Umbilical cord (tissue), 2 donors: Measurements from ENCODE around the gene MLC1. TPM values are rescaled to one million over a fixed set of nuclear protein-coding genes. Genes with fewer than 3 reads are reported as not detected.

Experiments
- DNase-seq: peaks from one replicate; pipeline ENCODE4 v3.0.0-alpha.2; 2015; ENCODE audit warnings: low spot score
- total RNA-seq: library from RNA; depleted of rRNA; stranded (reverse); fragments of >200 nt; gene quantifications from one replicate; pipeline ENCODE4 v1.2.3, GENCODE V29; 2014; ENCODE audit warnings: low replicate concordance; ENCODE audit not compliant: insufficient read depth

Gene MLC1
- total RNA-seq, 1 donor from 2014 or later: 0.24 TPM

- no peak for DNase-seq
Measured at GRCh38 chr22:50039669-50040443, 45.4 kb downstream of the MLC1 start.

- no peak for DNase-seq
Measured at GRCh38 chr22:50035976-50036724, 49.1 kb downstream of the MLC1 start.

DNA sequence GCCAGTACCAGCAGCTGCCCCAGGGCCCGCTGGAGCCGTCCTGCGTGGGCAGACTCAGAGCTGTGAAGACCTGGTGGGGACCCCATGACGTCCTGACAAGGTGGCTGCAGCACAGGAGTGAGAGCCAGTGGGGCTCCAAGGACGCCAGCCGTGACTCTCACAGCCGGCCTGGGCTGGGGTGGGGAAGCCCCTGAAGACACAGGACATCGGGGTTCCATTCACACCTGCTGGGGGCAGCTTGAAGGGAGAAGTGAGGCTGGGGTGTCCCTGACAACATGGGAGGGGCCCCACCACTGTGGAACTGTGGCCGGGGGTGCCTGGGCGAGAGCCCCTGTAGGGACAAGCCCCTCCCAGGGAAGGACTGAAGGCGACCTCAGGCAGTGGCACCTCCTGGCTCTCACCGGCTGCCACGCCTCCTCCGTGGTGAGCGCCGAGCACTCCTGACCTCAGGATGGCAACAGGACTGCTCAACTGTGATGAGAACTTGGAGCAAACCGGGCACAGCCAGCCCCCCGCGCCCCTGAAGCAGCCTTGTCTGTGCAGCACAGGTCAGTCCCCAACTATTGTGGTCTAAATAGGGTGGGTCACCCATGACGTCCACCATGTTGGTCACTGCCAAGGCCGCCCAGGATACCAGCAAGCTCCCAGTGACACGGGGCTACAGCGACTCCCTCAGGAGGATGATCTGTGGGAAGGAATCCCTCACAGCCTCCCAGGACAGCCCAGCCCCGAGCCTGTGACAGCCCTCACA, 49.9 kb downstream of the MLC1 start:
- DNase-seq: no peak

DNA sequence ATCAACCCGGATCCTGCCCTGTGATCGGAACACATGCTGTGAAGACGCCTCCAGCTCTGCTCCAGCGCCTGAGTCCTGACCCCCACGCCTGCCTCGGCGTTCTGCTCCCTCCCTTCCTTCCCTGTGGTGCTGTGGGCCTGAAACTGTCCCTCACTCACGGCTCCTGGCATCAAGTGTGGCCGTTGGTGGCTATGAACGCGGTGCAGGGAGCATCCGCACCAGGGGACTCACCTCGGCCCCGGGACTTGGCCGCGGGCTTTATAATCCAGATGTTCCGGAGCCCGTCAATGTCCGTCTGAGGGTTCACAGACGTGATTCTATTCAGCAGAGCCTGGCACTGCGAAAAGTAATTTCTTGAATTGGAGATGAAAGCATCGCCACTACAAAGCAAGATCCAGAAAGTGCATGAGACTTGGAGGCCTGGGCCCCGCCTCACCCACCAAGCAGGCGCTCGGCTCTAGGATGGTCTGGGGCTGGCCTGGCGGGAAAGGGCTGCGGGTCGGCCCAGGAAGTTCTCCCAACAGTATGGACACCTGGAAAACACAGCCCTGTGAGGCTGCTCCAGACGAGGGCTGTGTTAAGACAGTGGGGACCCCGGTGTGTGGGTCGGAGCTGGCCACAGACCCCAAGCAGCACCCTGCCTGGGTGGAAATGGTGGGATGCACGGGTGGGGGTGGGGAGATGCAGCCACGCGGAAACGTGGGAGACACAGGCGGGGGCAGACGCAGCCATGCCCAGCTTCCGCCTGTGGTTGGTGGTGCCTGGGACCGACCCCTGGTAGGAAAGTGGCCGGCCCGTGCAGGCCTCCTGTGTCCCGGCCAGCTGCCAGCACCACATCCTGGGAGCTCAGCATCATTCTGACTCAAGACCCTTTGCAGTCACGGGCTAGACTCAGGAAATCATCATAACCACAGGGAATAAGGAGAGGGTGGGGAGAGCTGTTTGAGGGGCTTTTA, 50.8 kb downstream of the MLC1 start:
- no peak for DNase-seq

DNA sequence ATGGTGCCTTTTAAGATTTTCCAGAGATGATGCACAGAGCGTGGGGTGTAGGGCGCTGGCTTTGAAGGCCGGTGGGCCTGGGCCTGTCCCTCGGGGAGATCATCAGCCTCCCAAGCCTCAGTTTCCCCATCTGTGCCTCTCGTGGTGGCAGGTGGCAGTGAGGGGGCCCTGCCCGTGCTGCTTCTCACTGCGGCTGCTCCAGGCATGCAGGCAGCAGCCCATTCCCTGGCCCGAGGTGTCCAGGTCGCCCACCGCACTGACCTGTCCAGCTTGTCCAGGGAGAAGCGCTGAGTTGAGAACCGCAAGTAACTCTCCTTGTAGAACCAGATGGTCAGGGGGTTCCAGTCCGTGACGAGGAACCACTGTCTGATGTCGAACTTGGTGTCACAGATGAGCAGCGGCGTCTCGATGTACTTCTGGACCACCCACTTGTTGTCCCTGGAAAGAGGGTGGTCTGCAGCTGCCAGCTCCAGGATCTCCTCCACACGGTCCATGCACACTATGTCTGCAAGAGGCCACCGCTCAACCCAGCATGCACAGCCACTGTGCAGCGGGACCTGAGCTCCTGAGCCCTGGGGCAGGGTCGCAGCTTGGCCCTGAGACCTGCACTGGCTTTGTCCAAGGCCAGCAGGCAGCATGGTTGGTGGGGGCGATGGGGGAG, 52.2 kb downstream of the MLC1 start:
- no peak for DNase-seq

GRCh38 chr22:50032109-50032871, 52.9 kb downstream of the MLC1 start:
- DNase-seq: no peak

GRCh38 chr22:50031189-50032091, 53.8 kb downstream of the MLC1 start:
- DNase-seq: no peak

DNA sequence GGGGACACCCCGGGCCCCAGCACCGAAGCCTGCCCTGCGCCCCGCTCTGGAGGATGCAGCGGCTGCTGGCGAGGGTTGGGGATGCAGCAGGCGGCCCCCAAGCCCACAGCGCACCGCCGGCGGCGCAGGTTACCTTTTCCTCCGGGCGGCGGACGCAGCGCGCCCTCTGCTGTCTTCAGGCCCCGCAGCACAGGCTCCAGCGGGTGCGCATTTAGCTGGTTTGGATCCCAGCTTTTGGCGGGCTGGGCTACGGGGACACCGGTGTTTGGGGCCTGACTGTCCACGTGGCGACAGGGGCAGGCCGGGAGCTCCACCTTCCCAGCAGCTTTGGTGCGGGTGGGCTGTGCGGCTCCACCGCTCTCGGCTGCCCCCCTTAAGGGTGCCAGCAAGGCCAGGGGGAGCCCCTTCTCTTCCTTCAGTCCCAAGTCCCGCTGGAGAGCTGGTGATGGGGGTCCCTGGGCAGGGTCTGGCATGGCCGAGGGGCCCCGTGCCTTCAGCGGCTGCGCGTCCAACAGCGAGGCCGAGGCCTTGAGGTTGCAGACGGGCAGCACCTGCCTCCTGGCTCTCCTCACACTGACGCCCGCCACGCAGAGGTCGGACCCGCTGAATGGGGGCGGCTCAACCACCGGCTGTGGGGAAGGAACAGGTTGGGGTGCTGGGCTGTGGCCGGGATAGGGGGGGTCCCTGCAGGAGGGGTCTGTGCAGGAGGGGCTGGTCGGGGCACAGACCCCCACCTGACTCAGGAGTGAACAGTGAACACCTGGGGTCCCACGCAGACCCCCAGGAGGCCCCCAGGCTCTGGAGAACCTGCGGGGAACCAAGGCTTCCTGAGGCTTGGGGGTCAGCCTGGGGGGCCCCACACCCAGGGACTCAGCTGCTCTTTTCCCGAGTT, 54.7 kb downstream of the MLC1 start:
- peak; percentile 60 for DNase-seq

- DNase-seq: no peak
Measured at GRCh38 chr22:50027639-50028537, 57.3 kb downstream of the MLC1 start.

GRCh38 chr22:50025993-50026392, 59.2 kb downstream of the MLC1 start:
- DNase-seq: no peak

DNA sequence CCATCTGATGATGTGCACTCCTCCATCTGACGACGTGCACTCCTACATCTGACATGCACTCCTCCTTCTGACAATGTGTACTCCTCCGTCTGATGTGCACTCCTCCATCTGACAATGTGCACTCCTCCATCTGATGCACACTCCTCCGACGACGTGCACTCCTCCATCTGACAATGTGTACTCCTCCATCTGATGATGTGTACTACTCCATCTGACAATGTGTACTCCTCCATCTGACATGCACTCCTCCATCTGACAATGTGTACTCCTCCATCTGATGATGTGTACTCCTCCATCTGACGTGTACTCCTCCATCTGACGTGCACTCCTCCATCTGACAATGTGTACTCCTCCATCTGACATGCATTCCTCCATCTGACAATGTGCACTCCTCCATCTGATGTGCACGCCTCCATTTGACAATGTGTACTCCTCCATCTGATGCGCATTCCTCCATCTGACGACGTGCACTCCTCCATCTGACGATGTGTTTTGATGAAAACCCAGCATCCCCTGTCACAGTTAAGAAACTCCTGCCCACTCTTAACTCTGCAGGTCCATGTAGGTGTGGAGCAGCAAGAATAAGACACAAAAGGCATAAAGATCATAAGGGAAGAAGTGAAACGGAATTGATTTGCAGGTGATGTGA, 62.9 kb downstream of the MLC1 start:
- no peak for DNase-seq

DNA sequence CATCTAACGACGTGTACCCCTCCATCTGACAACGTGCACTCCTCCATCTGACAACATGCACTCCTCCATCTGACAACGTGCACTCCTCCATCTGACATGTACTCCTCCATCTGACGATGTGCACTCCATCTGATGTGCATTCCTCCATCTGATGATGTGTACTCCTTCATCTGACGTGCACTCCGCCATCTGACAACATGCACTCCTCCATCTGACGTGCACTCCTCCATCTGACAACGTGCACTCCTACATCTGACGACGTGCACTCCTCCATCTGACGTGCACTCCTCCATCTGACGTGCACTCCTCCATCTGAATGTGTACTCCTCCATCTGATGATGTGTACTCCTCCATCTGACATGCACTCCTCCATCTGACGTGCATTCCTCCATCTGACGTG, 64.6 kb downstream of the MLC1 start:
- DNase-seq: no peak

- no peak for DNase-seq
Measured at GRCh38 chr22:50019316-50019715, 65.9 kb downstream of the MLC1 start.

GRCh38 chr22:50018608-50019285, 66.5 kb downstream of the MLC1 start:
- DNase-seq: no peak

DNA sequence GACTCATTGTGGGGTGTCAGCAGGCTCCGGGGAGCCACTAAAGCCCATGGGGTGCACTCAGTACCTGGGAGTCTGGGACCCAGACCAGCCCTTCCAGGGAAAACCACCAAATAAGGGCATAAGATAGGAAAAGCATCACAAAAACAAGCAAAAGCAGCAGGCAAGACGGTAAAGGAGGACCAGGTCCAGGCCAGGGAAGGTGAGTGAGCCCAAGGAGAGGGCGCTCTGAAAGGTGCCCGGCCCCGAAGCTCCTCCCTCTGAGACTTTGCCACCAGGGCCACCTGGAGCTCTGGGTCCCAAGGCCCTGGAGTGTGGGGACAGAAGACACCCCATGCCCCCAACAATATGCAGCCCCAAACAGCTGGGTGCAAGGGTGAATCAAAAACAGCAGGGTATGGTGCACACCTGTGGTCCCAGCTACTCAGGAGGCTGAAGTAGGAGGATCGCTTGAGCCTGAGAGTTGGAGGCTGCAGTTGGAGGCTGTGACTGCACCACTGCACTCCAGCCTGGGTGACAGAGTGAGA, 67.5 kb downstream of the MLC1 start:
- no peak for DNase-seq
